RWPE2 (cell line): ENCODE data around the gene AXIN2.
"Not testable (repeated sequence)": the region's sequence is repeated elsewhere in the genome, so short reads cannot be mapped to it uniquely, and the experiment has no call there.

Experiments
- ATAC-seq: fragments of 200-7000 bp; cut with Tn5 transposase; 3 replicates; pipeline ENCODE4 v1.9.1; 2021; ENCODE audit warnings: low read depth
- DNase-seq: peaks from one replicate; pipeline ENCODE4 v3.0.0-alpha.2; 2020; ENCODE audit warnings: low spot score
- H3K27ac ChIP-seq: fragments of 450-650 bp; 2 replicates; pipeline ENCODE4 v1.5.1; 2017; ENCODE audit warnings: mild to moderate bottlenecking; ENCODE audit not compliant: poor library complexity, severe bottlenecking
- H3K27me3 ChIP-seq: fragments of 250-450 bp; sonication (Bioruptor Pico); 2 replicates; pipeline ENCODE4 v1.5.1; 2021; ENCODE audit warnings: mild to moderate bottlenecking, moderate library complexity; ENCODE audit not compliant: insufficient read depth, poor library complexity, severe bottlenecking
- H3K36me3 ChIP-seq: fragments of 250-450 bp; sonication (Bioruptor Pico); 2 replicates; pipeline ENCODE4 v1.5.1; 2020; ENCODE audit warnings: low read depth, mild to moderate bottlenecking, moderate library complexity
- H3K4me1 ChIP-seq: fragments of 250-450 bp; sonication (Bioruptor Pico); 2 replicates; pipeline ENCODE4 v1.5.1; 2021; ENCODE audit warnings: mild to moderate bottlenecking, moderate library complexity; ENCODE audit not compliant: insufficient read depth, poor library complexity, severe bottlenecking
- H3K4me3 ChIP-seq: fragments of 250-450 bp; sonication (Bioruptor Pico); 2 replicates; pipeline ENCODE4 v1.5.1; 2021; ENCODE audit warnings: mild to moderate bottlenecking, moderate library complexity; ENCODE audit not compliant: severe bottlenecking
- H3K9me3 ChIP-seq: fragments of 250-450 bp; sonication (Bioruptor Pico); 2 replicates; pipeline ENCODE4 v1.5.1; 2021; ENCODE audit warnings: mild to moderate bottlenecking, moderate library complexity; ENCODE audit not compliant: severe bottlenecking
- CTCF ChIP-seq: fragments of 450-650 bp; IDR thresholded peaks from one replicate; pipeline ENCODE4 v1.5.1; 2017; ENCODE audit warnings: mild to moderate bottlenecking, moderate library complexity; ENCODE audit not compliant: poor library complexity, severe bottlenecking

Gene AXIN2

GRCh38 chr17:65485388-65486299 lies 75.8 kb downstream of the AXIN2 start:
- no peak for TF ChIP-seq CTCF
- no peak overlapping the region for H3K4me3 ChIP-seq
- H3K4me1 ChIP-seq: no peaks in the 10 kb centered on the region
- H3K27ac ChIP-seq: no peak overlapping the region
- no peak for ATAC-seq
- H3K9me3 ChIP-seq: no peaks in the 10 kb centered on the region
- H3K27me3 ChIP-seq: peaks cover 3% of the 10 kb centered on the region
- DNase-seq: no peak
- no peaks in the 10 kb centered on the region for H3K36me3 ChIP-seq

- H3K4me3 ChIP-seq, H3K27me3 ChIP-seq, H3K4me1 ChIP-seq, DNase-seq, ATAC-seq, H3K36me3 ChIP-seq, H3K27ac ChIP-seq, H3K9me3 ChIP-seq: not testable (repeated sequence)
These were observed 77.0 kb downstream of the AXIN2 start for GRCh38 chr17:65484405-65484804.

GRCh38 chr17:65483438-65483837 lies 78.0 kb downstream of the AXIN2 start:
- Histone ChIP-seq H3K27me3 (peaks cover 3% of the 10 kb centered on the region), H3K9me3 (no peaks in the 10 kb centered on the region), H3K27ac (no peak overlapping the region), H3K36me3 (no peaks in the 10 kb centered on the region), H3K4me3 (no peak overlapping the region), H3K4me1 (no peaks in the 10 kb centered on the region)
- ATAC-seq: no peak
- no peak for TF ChIP-seq CTCF
- DNase-seq: no peak

- Histone ChIP-seq H3K27me3 (peaks cover 3% of the 10 kb centered on the region), H3K4me1 (no peaks in the 10 kb centered on the region), H3K36me3 (no peaks in the 10 kb centered on the region), H3K9me3 (no peaks in the 10 kb centered on the region), H3K4me3 (no peak overlapping the region), H3K27ac (no peak overlapping the region)
- DNase-seq: no peak
- no peak for ATAC-seq
- no peak for TF ChIP-seq CTCF
These were observed 79.2 kb downstream of the AXIN2 start for GRCh38 chr17:65482201-65482600.

- ATAC-seq: no peak
- TF ChIP-seq CTCF: no peak
These were observed 82.2 kb downstream of the AXIN2 start for GRCh38 chr17:65479282-65479681.

More at GRCh38 chr17:65479282-65479681, 82.2 kb downstream of the AXIN2 start:
- no peak overlapping the region for H3K4me3 ChIP-seq
- H3K27me3 ChIP-seq: peaks cover 5% of the 10 kb centered on the region
- no peaks in the 10 kb centered on the region for H3K36me3 ChIP-seq
- no peaks in the 10 kb centered on the region for H3K9me3 ChIP-seq
- no peak overlapping the region for H3K27ac ChIP-seq
- H3K4me1 ChIP-seq: no peaks in the 10 kb centered on the region
- no peak for DNase-seq
